T-cell (primary cell): ENCODE data around the gene MGA. TPM values are rescaled to one million over a fixed set of nuclear protein-coding genes. Genes with fewer than 3 reads are reported as not detected.

Experiments
- ATAC-seq, 4 experiments: fragments of 200-7000 bp in 3 of 4; fragments of 150-1000 bp in 1 of 4; cut with Tn5 transposase; replicated peaks in 1 of 4; 1 replicate in 3 of 4; 2 replicates in 1 of 4; pipeline ENCODE4 v1.10.0; 2021; ENCODE audit warnings: moderate library complexity in 3 of 4, mild to moderate bottlenecking in 2 of 4, moderate number of reproducible peaks in 1 of 4
- CTCF ChIA-PET, 2 donors: fragments of 300-600 bp; sonication (Branson Sonifier 250); formaldehyde crosslinking; loops; one replicate each; lab custom pipeline; 2022; ENCODE audit warnings: antibody characterized with exemption in 2 of 2; lab: Charles Lee
- POLR2A ChIA-PET, 2 donors: fragments of 300-600 bp; sonication (Branson Sonifier 250); formaldehyde crosslinking; loops; one replicate each; lab custom pipeline; 2022; ENCODE audit warnings: antibody characterized with exemption in 2 of 2; lab: Charles Lee
- DNase-seq, 35 experiments: peaks; one replicate each; pipeline versions ENCODE4 v3.0.0 to v3.0.0-alpha.2; 2013 to 2023
- H3K27ac ChIP-seq: one replicate; pipeline ENCODE4 v1.5.1; 2013; ENCODE audit warnings: low read length
- H3K27me3 ChIP-seq, 2 experiments: replicated peaks in 1 of 2; 1 replicate in 1 of 2; 2 replicates in 1 of 2; pipeline versions ENCODE4 v1.6.1 to v1.7.0; 2013; ENCODE audit warnings: low read length in 1 of 2, mixed read lengths in 1 of 2; ENCODE audit not compliant: control insufficient read depth in 2 of 2, insufficient read depth in 2 of 2; ENCODE audit errors: extremely low read depth in 1 of 2
- H3K36me3 ChIP-seq, 2 donors: 1 replicate in 1 of 2; 2 replicates in 1 of 2; pipeline versions ENCODE4 v1.6.1 to v1.7.0; 2013; ENCODE audit warnings: low read length in 1 of 2; ENCODE audit not compliant: control insufficient read depth in 2 of 2, insufficient read depth in 1 of 2; ENCODE audit errors: extremely low read depth in 1 of 2
- H3K4me1 ChIP-seq, 2 experiments: 1 replicate in 1 of 2; 2 replicates in 1 of 2; pipeline versions ENCODE4 v1.6.1 to v1.7.0; 2013; ENCODE audit warnings: low read length in 2 of 2, mixed read lengths in 1 of 2; ENCODE audit not compliant: insufficient read depth in 2 of 2, control insufficient read depth in 1 of 2; ENCODE audit errors: extremely low read depth in 1 of 2
- H3K4me3 ChIP-seq, 2 donors: 1 replicate in 1 of 2; 2 replicates in 1 of 2; pipeline versions ENCODE4 v1.5.1 to v1.7.0; 2013; ENCODE audit warnings: mild to moderate bottlenecking in 2 of 2, low read length in 1 of 2, moderate library complexity in 1 of 2; ENCODE audit not compliant: control insufficient read depth in 1 of 2; ENCODE audit errors: extremely low read depth in 1 of 2
- H3K9me3 ChIP-seq: 2 replicates; pipeline ENCODE4 v1.7.0; 2013
- H3K27ac Mint-ChIP-seq, 2 donors: one replicate each; pipeline ENCODE4 v1.8.0; 2020 to 2021; ENCODE audit warnings: mild to moderate bottlenecking in 2 of 2, mixed read lengths in 2 of 2
- H3K27me3 Mint-ChIP-seq, 2 donors: one replicate each; pipeline ENCODE4 v1.8.0; 2021 to 2022; ENCODE audit warnings: mixed read lengths in 2 of 2
- H3K36me3 Mint-ChIP-seq: one replicate; pipeline ENCODE4 v1.8.0; 2021; ENCODE audit warnings: mixed read lengths
- H3K4me1 Mint-ChIP-seq, 3 donors: one replicate each; pipeline ENCODE4 v1.8.0; 2020 to 2022; ENCODE audit warnings: mixed read lengths in 3 of 3, mild to moderate bottlenecking in 1 of 3
- H3K4me3 Mint-ChIP-seq, 3 donors: one replicate each; pipeline ENCODE4 v1.8.0; 2020 to 2022; ENCODE audit warnings: mild to moderate bottlenecking in 3 of 3, mixed read lengths in 3 of 3, moderate library complexity in 3 of 3
- H3K9me3 Mint-ChIP-seq, 3 donors: one replicate each; pipeline ENCODE4 v1.8.0; 2020 to 2022; ENCODE audit warnings: mixed read lengths in 3 of 3
- WGBS: methylation state at CpG from one replicate; pipeline ENCODE4 v1.1.5; 2013; ENCODE audit warnings: missing lambda C conversion rate; ENCODE audit not compliant: insufficient coverage; 5-methylcytosine and 5-hydroxymethylcytosine counted together
- total RNA-seq, 35 experiments: library from RNA in 6 of 35; stranded (reverse) in 6 of 35; fragments of 120-200 nt in 1 of 35; gene quantifications; one replicate each; pipeline versions ENCODE4 v1.2.1 to v1.2.4 and lab custom pipeline; 2013 to 2026

Gene MGA
- total RNA-seq, 5 donors from 2014 or later (not counting 1 experiment from before 2014, with no cell fraction given): 49.7 to 58.7 (median 54.7) TPM

GRCh38 chr15:41795996-41796856, 136.0 kb downstream of the MGA start:
- POLR2A ChIA-PET: interaction anchor here (0.6 to 1.0 kb wide), 4 partner anchors 17 to 992 kb away, joined by 3 to 9 read pairs (median 4); no protein-coding TSS in a partner anchor
- peaks cover 10 to 11% of the 10 kb centered on the region in 2 experiments for H3K4me1 ChIP-seq
- H3K9me3 Mint-ChIP-seq: no peaks in the 10 kb centered on the region
- no peaks in the 10 kb centered on the region for H3K27me3 ChIP-seq
- no peak overlapping the region for H3K4me3 Mint-ChIP-seq
- DNase-seq (no peak), ATAC-seq (no peak)
- peaks cover 0 to 12% of the 10 kb centered on the region in 2 donors for H3K36me3 ChIP-seq
- WGBS: 83% methylated on average over 6 of the region's 10 CpGs
- H3K27ac ChIP-seq: no peak overlapping the region
- no peaks in the 10 kb centered on the region for H3K9me3 ChIP-seq
- H3K4me3 ChIP-seq: no peak overlapping the region
- H3K27me3 Mint-ChIP-seq: no peaks in the 10 kb centered on the region
- peaks cover 8% of the 10 kb centered on the region for H3K36me3 Mint-ChIP-seq
- CTCF ChIA-PET: interaction anchor here (0.6 to 1.3 kb wide), 4 partner anchors 14 to 33 kb away, joined by 3 to 4 read pairs (median 3); partner anchors contain the start of gene MAPKBP1 (in 1 of the 2)
- peaks cover 20 to 38% (median 31%) of the 10 kb centered on the region in 3 donors for H3K4me1 Mint-ChIP-seq
- no peak overlapping the region for H3K27ac Mint-ChIP-seq

GRCh38 chr15:41797201-41797944, 137.2 kb downstream of the MGA start:
- no peak for DNase-seq
- H3K4me3 Mint-ChIP-seq: no peak overlapping the region
- H3K9me3 Mint-ChIP-seq: no peaks in the 10 kb centered on the region
- ATAC-seq: no peak
- peaks cover 4 to 7% of the 10 kb centered on the region in 2 experiments for H3K4me1 ChIP-seq
- H3K27ac Mint-ChIP-seq: no peak overlapping the region
- WGBS: no CpG with 5 or more reads among the region's 8 CpGs
- ChIA-PET CTCF (interaction anchor here in 1 of 2 donors (1.3 kb wide), 2 partner anchors 13 to 24 kb away, joined by 3 to 4 read pairs; partner anchors contain the start of gene MAPKBP1), POLR2A (no interaction called here)
- peaks cover 0 to 12% of the 10 kb centered on the region in 2 donors for H3K36me3 ChIP-seq
- no peaks in the 10 kb centered on the region for H3K9me3 ChIP-seq
- no peak overlapping the region for H3K27ac ChIP-seq
- H3K36me3 Mint-ChIP-seq: peaks cover 8% of the 10 kb centered on the region
- H3K27me3 ChIP-seq: no peaks in the 10 kb centered on the region
- peaks cover 15 to 29% (median 20%) of the 10 kb centered on the region in 3 donors for H3K4me1 Mint-ChIP-seq
- no peak overlapping the region for H3K4me3 ChIP-seq
- H3K27me3 Mint-ChIP-seq: no peaks in the 10 kb centered on the region

GRCh38 chr15:41798607-41799487, 138.6 kb downstream of the MGA start:
- no peak overlapping the region for H3K4me3 ChIP-seq
- no peak for ATAC-seq
- peak overlapping the region; percentile 12 to 55 for H3K27ac Mint-ChIP-seq
- peaks cover 4 to 7% of the 10 kb centered on the region in 2 experiments for H3K4me1 ChIP-seq
- no peaks in the 10 kb centered on the region for H3K27me3 ChIP-seq
- H3K27me3 Mint-ChIP-seq: no peaks in the 10 kb centered on the region
- H3K27ac ChIP-seq: no peak overlapping the region
- peaks cover 8% of the 10 kb centered on the region for H3K36me3 Mint-ChIP-seq
- DNase-seq: no peak
- no peaks in the 10 kb centered on the region for H3K9me3 ChIP-seq
- H3K36me3 ChIP-seq: peaks cover 0 to 12% of the 10 kb centered on the region in 2 donors
- ChIA-PET CTCF (no interaction called here), POLR2A (interaction anchor here in 1 of 2 donors (0.6 kb wide), 1 partner anchor 12 kb away, joined by 7 read pairs; no protein-coding TSS in a partner anchor)
- H3K4me1 Mint-ChIP-seq: peaks cover 15 to 29% (median 18%) of the 10 kb centered on the region in 3 donors
- H3K4me3 Mint-ChIP-seq: no peak overlapping the region
- WGBS: 86% methylated on average over 3 of the region's 9 CpGs
- H3K9me3 Mint-ChIP-seq: no peaks in the 10 kb centered on the region

DNA sequence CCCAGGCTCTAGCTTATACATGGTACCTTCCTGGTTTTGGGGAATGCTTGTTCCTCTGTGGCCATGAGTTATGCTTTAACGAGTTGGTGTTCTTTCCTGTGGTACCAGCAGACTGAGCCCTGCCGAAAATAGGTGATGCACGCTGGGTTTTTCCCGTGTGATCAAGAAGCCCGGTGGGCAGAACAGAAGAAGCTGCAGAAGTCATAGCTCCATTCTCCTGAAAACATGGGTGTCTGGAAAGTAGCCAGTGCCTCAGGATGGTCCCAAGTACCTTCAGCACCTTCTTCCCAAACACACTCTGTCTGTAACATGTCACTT, 139.2 kb downstream of the MGA start:
- Mint-ChIP-seq H3K4me1 (peaks cover 18 to 31% (median 21%) of the 10 kb centered on the region in 3 donors), H3K9me3 (no peaks in the 10 kb centered on the region), H3K36me3 (peaks cover 8% of the 10 kb centered on the region), H3K27ac (no peak overlapping the region), H3K27me3 (no peaks in the 10 kb centered on the region), H3K4me3 (no peak overlapping the region)
- ATAC-seq (no peak), DNase-seq (no peak)
- Histone ChIP-seq H3K27me3 (no peaks in the 10 kb centered on the region), H3K9me3 (no peaks in the 10 kb centered on the region), H3K4me1 (peaks cover 7% of the 10 kb centered on the region in 2 experiments), H3K4me3 (no peak overlapping the region), H3K27ac (no peak overlapping the region), H3K36me3 (peaks cover 0 to 12% of the 10 kb centered on the region in 2 donors)
- 62% methylated on average over 5 of the region's 5 CpGs for WGBS
- POLR2A ChIA-PET: interaction anchor here in 1 of 2 donors (0.6 kb wide), 1 partner anchor 11 kb away, joined by 7 read pairs; no protein-coding TSS in a partner anchor
- CTCF ChIA-PET: no interaction called here

GRCh38 chr15:41801185-41801584, 141.0 kb downstream of the MGA start:
- WGBS: no CpG with 5 or more reads among the region's 3 CpGs
- no peak for DNase-seq
- Histone ChIP-seq H3K4me1 (peaks cover 2 to 10% of the 10 kb centered on the region in 2 experiments), H3K4me3 (no peak overlapping the region), H3K27ac (no peak overlapping the region), H3K36me3 (peaks cover under 1 to 12% of the 10 kb centered on the region in 2 donors), H3K27me3 (no peaks in the 10 kb centered on the region), H3K9me3 (no peaks in the 10 kb centered on the region)
- CTCF ChIA-PET: no interaction called here
- ATAC-seq: no peak
- Mint-ChIP-seq H3K4me1 (peaks cover 11 to 21% (median 16%) of the 10 kb centered on the region in 3 donors), H3K4me3 (no peak overlapping the region), H3K27me3 (no peaks in the 10 kb centered on the region), H3K9me3 (no peaks in the 10 kb centered on the region), H3K36me3 (peaks cover 8% of the 10 kb centered on the region), H3K27ac (no peak overlapping the region)
- POLR2A ChIA-PET: no interaction called here
